Activated CD8-positive, alpha-beta T cell treated with anti-CD3 and anti-CD28 coated beads for 36 hours (primary cell): ENCODE data around the gene GAS5. TPM values are rescaled to one million over a fixed set of nuclear protein-coding genes. Genes with fewer than 3 reads are reported as not detected.
A peak's percentile ranks its signal among the peaks of the same experiment; 100 is the strongest.

Experiments
- ATAC-seq: fragments of 200-7000 bp; cut with Tn5 transposase; one replicate; pipeline ENCODE4 v1.10.0; 2021; ENCODE audit warnings: mild to moderate bottlenecking, moderate library complexity
- CTCF ChIA-PET: fragments of 350-600 bp; sonication (Branson Sonifier 250); formaldehyde crosslinking; loops from one replicate; lab custom pipeline; 2021; ENCODE audit warnings: antibody characterized with exemption; lab: Charles Lee
- POLR2A ChIA-PET: fragments of 350-600 bp; sonication (Branson Sonifier 250); formaldehyde crosslinking; loops from one replicate; lab custom pipeline; 2021; ENCODE audit warnings: antibody characterized with exemption; lab: Charles Lee
- DNase-seq: peaks from one replicate; pipeline ENCODE4 v3.0.0-alpha.2; 2020
- H3K27ac Mint-ChIP-seq: one replicate; pipeline ENCODE4 v1.8.0; 2021; ENCODE audit warnings: mild to moderate bottlenecking, mixed read lengths
- H3K27me3 Mint-ChIP-seq: one replicate; pipeline ENCODE4 v1.8.0; 2021; ENCODE audit warnings: mixed read lengths
- H3K36me3 Mint-ChIP-seq: one replicate; pipeline ENCODE4 v1.8.0; 2021; ENCODE audit warnings: low read depth, mixed read lengths
- H3K4me1 Mint-ChIP-seq: one replicate; pipeline ENCODE4 v1.8.0; 2021; ENCODE audit warnings: low read depth, mixed read lengths
- H3K4me3 Mint-ChIP-seq: one replicate; pipeline ENCODE4 v1.8.0; 2021; ENCODE audit warnings: mild to moderate bottlenecking, moderate library complexity, mixed read lengths
- H3K9me3 Mint-ChIP-seq: one replicate; pipeline ENCODE4 v1.8.0; 2021; ENCODE audit warnings: mixed read lengths
- CTCF ChIP-seq: fragments of 200-600 bp; IDR thresholded peaks from one replicate; pipeline ENCODE4 v1.8.0; 2022; ENCODE audit warnings: antibody characterized with exemption, mild to moderate bottlenecking
- intact Hi-C: fragments of 100-400 bp; cut with micrococcal nuclease; formaldehyde crosslinking; loops from one replicate; pipeline ENCODE4 v1.10.0; 2022
- total RNA-seq, 2 experiments: library from RNA; stranded (reverse); gene quantifications; one replicate each; pipeline ENCODE4 v1.2.3, GENCODE V29; 2021

GAS5 gene
- total RNA-seq, 2 experiments from 2014 or later, result 1,276 to 1,298 TPM

DNA sequence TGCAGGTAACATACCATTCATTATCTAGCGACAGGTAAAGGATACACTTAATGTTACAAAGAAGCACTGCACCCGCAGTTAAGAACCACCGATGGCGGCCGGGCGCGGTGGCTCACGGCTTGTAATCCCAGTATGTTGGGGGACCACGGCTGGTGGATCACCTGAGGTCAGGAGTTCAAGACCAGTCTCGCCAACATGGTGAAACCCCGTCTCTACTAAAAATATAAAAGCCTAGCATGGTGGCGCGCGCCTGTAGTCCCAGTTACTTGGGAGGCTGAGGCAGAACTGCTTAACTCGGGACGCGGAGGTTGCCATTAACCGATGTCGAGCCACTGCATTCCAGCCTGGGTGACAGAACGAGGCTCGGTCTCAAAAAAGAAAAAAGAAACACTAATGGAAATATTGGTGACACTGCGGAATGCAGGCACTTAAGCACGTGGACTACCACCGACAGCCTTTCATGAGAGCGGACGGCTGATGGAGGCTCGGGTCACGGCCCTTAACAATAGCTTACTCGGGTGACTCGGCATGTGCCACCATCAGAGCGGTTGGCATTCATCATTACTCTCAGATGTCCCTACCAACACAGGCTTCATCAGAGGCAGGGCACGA, 542 bp downstream of the GAS5 start:
- Mint-ChIP-seq H3K4me1 (peaks cover 51% of the 10 kb centered on the region), H3K9me3 (no peaks in the 10 kb centered on the region), H3K4me3 (peak overlapping the region; percentile 95), H3K36me3 (peaks cover 66% of the 10 kb centered on the region), H3K27me3 (no peaks in the 10 kb centered on the region), H3K27ac (peak overlapping the region; percentile 97)
- TF ChIP-seq CTCF, result no peak
- no peak for ATAC-seq
- ChIA-PET POLR2A (interaction anchor here (0.5 to 4.1 kb wide), 20 partner anchors 9 to 1101 kb away, joined by 3 to 29 read pairs (median 4); partner anchors contain the start of genes CENPL, DARS2, PRDX6 and RABGAP1L), CTCF (no interaction called here)
- peak; percentile 47 for DNase-seq
- intact Hi-C loops, result loop anchor here (5.0 kb wide), 2 partner anchors 290 to 1130 kb away; partner anchors contain the start of genes CACYBP and RABGAP1L

DNA sequence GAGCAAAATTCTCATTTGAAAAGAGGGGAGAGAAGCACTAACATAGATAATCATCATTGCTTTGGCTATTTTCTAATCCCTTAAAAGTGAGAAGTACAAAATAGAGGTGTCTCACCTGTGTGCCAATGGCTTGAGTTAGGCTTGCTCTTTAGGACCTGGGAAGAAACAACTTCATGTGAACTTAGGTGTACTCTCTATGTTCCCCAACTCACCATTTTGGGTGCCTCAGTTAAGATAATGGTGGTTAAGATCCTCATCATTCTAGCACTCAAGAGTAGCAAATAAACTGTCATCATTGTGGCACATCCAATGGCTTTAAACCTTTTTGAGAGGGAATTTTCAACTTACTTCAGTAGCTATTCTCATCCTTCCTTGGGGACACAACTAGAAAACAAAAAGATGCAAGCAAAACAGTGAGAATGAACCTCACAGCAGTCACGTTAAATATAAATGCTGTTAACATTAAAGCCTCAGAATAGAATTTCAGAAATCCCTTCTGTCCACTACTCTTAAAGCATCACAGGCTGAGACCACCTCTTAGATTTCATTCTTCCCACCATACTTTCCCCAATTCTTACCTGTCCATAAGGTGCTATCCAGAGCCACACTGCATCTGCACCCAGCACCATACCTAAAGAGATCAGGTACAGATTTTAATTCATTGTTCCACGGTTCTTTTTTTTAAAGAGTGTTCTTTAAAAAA, 1.2 kb downstream of the GAS5 start:
- DNase-seq (no peak), ATAC-seq (no peak)
- Mint-ChIP-seq H3K4me1 (peaks cover 52% of the 10 kb centered on the region), H3K9me3 (no peaks in the 10 kb centered on the region), H3K4me3 (peak overlapping the region; percentile 95), H3K36me3 (peaks cover 66% of the 10 kb centered on the region), H3K27me3 (no peaks in the 10 kb centered on the region), H3K27ac (peak overlapping the region; percentile 97)
- ChIA-PET POLR2A (interaction anchor here (1.2 to 7.2 kb wide), 9 partner anchors 14 to 436 kb away, joined by 3 to 56 read pairs (median 4); partner anchors contain the start of genes CENPL, DARS2 and RC3H1), CTCF (no interaction called here)
- TF ChIP-seq CTCF, result no peak
- intact Hi-C loops, result loop anchor here (5.0 kb wide), 2 partner anchors 291 to 1131 kb away; partner anchors contain the start of genes CACYBP and RABGAP1L

DNA sequence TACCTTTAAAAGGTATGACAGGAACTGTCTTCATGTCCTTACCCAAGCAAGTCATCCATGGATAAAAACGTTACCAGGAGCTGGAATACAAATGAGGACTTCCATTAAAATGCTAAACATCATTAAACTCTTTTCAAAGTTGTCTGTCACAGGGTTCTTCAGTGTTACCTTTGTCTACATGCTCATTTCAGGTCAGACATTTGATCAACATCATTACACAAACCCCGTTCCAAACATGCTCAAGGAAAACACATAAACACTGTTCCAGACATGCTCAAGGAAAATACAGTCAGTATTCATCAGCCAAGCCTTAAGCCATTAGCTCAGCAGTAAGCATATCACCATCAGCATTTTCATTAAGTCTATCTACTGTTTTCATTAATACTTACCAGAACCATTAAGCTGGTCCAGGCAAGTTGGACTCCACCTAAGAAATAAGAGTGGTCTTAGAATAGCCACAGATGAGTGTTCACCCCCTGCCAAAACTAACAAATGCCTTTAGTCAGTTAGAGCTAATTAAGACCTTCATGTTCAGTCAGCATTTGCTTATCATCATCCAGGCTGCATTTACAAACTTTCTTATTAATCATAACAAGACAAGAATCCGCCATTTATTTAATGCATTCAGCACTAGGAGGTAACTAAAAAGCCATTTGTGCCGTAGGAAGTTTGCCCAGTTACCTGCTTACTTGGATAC, 2.2 kb downstream of the GAS5 start:
- Mint-ChIP-seq H3K36me3 (peaks cover 61% of the 10 kb centered on the region), H3K27me3 (no peaks in the 10 kb centered on the region), H3K4me1 (peaks cover 42% of the 10 kb centered on the region), H3K9me3 (no peaks in the 10 kb centered on the region), H3K27ac (peak overlapping the region; percentile 97), H3K4me3 (peak overlapping the region; percentile 95)
- DNase-seq, result no peak
- no peak for TF ChIP-seq CTCF
- ChIA-PET CTCF (no interaction called here), POLR2A (interaction anchor here (1.1 to 7.2 kb wide), 12 partner anchors 9 to 436 kb away, joined by 3 to 56 read pairs (median 4); partner anchors contain the start of genes CENPL, DARS2, PRDX6 and RC3H1)
- ATAC-seq, result no peak
- intact Hi-C loops, result loop anchor here (5.0 kb wide), 2 partner anchors 292 to 1132 kb away; partner anchors contain the start of genes CACYBP and RABGAP1L

DNA sequence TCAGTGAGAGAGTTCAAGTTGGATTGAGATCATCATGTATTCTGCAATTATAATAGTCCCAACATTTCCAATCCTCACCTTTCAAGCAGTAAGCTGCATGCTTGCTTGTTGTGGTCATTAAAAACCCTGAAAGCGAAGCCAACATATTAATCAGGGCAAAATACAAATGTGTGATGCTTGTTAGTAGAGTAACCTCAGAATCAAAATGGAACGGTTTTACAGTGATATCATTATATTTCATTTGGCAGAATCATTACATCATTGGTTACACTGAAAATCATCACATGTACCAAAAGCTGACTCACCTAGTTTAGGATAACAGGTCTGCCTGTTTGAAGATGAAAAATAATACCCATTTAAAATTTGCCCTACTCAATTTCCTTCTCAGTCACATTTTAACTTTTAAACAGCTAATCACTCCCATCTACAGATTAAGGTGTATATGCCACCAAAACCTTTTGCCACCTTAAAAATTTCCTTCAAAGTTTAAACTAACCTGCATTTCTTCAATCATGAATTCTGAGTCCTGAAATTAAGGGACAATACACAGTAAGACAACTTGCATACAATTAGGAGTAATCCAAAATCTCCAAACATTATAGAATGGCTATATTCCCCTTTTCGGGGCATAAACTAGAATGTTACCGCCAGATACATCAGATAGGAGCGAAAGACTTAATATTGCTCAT, 3.5 kb downstream of the GAS5 start:
- no peak for TF ChIP-seq CTCF
- intact Hi-C loops, result no loop called here
- Mint-ChIP-seq H3K27me3 (no peaks in the 10 kb centered on the region), H3K9me3 (no peaks in the 10 kb centered on the region), H3K27ac (peak overlapping the region; percentile 97), H3K4me3 (peak overlapping the region; percentile 95), H3K36me3 (peaks cover 62% of the 10 kb centered on the region), H3K4me1 (peaks cover 30% of the 10 kb centered on the region)
- CTCF ChIA-PET, result no interaction called here
- ATAC-seq, result no peak
- no peak for DNase-seq
- POLR2A ChIA-PET, result interaction anchor here (0.7 to 7.2 kb wide), 11 partner anchors 10 to 389 kb away, joined by 3 to 56 read pairs (median 4); partner anchors contain the start of genes CENPL, DARS2, PRDX6 and RC3H1
